ENCODE data around the gene NFRKB. TPM values are rescaled to one million over a fixed set of nuclear protein-coding genes. Genes with fewer than 3 reads are reported as not detected.
A peak's percentile ranks its signal among the peaks of the same experiment; 100 is the strongest.

NFRKB gene
- 10 to 100 TPM; 35.7 to 50.7 (median 42.0) TPM for polyA plus RNA-seq (ENCODE audit: insufficient read length in 4 of 4)

DNA sequence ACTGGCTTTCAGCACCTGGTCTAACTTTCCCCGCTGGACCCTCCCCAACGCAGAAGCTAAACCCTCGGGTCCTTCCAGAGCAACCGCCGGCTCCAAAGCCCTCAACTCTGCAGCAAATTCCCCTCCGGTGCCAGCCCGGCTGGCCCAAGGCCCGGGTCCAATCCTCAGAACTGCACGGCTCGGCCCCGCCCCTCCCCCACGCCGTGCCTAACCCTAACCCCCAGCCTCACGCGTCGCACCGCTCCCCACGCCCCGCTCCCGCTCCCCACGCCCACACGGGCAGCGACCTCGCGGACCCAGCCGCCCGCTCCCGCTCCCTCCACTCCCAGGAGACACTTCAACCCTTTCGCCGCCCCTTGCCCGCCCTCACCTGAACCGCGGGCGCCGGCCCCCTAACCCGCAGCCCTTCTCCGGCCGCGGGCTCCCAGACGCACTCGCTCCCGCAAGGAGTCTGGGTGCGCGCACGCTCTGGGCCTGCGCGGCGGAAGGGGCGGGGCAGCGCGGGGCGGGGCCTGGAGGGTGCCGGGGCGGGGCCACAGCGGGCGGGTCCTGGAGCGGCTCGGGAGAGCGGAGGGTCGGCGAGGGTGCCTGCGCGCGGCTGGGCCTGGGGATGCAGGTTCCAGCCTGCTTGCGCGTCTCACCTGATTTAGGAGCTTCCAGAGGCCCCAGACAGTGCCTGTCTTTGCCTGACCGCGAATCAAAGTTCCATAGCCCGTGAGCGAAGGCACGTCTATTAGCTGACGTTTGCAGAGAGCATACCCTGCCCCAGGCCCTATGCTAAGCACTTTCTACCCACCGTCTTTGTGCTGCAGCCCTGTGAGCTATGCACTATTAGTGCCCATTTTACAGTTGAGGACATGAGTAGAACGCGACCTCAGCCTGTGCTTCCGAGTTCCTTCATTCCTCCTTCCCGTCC, at the start of gene NFRKB:
Gene NFRKB (minus strand): TSS at position 453 of the 916 bp plus-strand sequence. CDS start 2,729 bp downstream, outside the sequence.
- DNase-seq (ENCODE audit: low read depth in 4 of 4, low spot score in 3 of 4): peak; percentile 67 to 75 (median 72)

DNA sequence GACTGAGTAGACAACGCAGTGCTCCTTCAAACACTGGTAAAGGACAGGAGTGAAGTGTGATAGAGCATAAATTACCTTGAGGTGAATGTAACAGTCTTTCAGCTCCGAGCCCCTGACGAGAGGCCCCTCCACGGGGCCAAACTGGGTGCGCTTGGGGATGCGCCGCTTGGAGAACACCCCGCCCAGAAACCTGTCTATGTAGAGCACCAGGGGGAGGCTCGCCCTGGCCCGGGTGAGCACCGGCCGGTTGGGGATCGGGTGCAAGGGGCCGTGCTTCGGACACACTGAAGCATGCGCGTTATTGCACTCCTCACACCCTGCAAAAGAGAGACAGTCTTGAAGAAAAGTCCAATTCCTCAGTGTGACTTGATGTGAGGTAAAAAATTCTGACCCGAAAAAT, 49.3 kb upstream of the NFRKB start:
- DNase-seq (ENCODE audit: low read depth in 4 of 4, low spot score in 3 of 4): no peak

DNA sequence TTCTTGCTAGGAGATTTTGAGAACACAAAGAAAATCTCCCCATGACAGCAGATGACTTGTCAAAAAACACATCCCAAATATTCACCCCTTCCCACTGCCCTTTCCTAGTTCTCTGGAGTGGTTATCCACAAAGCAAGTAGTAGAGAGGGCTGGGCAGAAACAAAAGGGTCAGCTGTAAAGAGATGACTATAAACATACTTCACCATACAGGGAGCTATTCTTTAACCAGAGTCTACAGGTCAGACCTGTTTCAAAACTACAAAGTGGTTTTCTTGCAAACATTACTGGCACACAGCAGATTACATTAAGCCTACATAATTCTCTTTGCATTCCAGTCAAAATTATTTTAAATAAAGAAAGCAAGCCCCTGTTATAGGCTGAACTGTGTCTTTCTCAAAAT, 47.7 kb upstream of the NFRKB start:
- DNase-seq (ENCODE audit: low read depth in 4 of 4, low spot score in 3 of 4): no peak

DNA sequence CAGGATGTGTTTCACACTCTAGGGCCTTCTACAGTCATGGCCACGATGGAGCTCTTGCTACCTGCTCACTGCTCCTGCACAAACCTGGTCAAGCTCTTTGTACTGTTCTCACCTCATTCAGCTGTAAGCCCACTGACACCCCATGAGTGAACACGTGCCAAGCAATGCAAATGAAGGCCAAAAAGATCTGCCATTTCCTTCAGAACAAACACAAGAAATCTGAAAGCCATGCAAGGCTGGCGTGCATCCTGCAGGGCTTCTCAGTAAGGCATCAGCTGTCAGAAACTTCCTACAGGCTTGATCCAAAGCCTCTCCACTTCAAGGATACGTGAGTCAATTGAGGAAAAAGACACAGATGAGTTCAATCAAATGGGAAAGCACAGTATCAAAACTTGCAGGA, 44.1 kb upstream of the NFRKB start:
- DNase-seq (ENCODE audit: low read depth in 4 of 4, low spot score in 3 of 4): no peak

DNA sequence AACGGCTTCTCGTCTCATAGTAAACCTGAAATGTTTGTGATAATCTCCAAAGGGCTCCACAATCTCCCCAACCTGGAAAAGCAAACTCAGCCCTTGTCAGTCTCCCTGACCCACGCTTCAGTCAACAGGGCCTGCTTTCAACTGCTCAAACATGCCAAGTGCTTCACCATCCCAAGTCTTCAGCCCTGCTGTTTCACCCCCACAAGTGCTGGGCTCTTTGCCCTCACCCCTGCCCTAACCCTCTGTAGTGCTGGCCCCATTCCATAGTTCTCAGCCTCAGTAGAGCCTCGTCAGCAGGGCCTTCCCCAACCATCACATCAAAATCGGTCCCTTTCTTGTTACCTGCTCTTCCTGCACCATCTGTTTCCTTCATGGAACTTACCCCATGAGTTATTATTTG, 43.4 kb upstream of the NFRKB start:
- no peak for DNase-seq (ENCODE audit: low read depth in 4 of 4, low spot score in 3 of 4)

DNA sequence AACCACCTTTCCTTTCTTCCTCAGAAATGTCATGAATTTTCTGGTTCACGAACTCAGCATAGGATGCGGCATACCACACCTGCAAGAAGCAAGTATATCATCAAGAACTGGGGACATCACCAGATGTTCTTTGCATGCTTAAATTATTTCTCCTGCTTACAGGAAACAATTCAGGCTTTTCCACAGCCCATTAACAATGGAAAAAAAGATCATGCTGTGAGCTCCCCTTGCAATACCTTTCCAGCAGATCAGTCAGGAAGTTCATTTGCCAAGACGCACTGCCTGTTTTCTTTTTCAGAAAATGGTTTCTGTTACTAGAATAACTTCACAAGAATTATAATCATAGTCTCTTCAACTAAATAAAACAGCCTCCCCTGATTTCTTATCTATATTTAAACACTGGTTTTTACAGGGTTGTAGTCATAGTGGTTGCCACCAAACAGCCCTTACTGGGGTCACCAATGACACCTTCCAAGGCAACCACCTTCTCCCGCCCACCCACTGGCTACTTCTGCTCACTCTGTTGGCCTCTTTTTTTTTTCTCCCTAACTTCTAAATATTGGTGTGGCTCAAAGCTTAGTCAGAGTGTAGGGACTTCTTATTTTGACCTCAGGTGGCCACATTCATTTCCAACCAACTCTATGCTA, 42.3 kb upstream of the NFRKB start:
- DNase-seq (ENCODE audit: low read depth in 4 of 4, low spot score in 3 of 4): no peak

DNA sequence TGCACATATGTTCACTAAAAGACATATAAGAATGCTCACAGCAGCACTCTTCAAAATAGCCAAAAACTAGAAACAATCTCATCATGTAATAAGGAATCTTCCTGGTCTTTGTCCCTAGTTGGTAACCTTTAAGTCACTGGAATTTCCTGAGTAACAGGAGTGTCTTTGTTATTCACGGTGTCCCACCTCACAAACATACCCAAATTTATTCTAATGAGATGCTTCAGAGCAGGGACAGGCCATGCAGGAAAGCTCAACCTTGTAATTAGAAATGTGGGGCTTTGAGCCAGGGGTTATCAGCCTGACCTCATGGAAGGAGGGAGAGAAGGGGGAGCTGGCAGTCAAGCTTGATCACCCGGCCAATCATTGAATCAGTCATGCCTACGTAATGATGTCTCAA, 40.3 kb upstream of the NFRKB start:
- DNase-seq (ENCODE audit: low read depth in 4 of 4, low spot score in 3 of 4): no peak

- no peak for DNase-seq (ENCODE audit: low read depth in 4 of 4, low spot score in 3 of 4)
These were observed 38.5 kb upstream of the NFRKB start for GRCh38 chr11:129933891-129934290.

DNA sequence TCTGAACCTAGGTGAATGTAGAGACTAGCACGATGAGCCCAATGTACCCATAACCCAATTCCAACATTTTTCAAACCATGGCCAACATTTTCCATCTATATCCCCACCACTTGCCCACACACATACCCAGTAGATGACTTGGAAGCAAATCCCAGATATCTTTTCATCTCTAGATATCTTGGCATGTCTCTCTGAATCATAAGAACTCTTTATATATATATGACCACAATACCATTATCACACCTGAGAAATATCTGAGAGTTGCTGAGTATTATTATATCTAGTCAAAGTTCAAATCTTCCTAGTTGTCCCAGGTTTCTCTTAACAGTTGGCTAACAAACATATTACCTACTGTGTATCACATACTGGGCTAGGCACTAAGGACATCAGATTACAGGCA, 37.9 kb upstream of the NFRKB start:
- no peak for DNase-seq (ENCODE audit: low read depth in 4 of 4, low spot score in 3 of 4)

- no peak for DNase-seq (ENCODE audit: low read depth in 4 of 4, low spot score in 3 of 4)
These were observed 37.1 kb upstream of the NFRKB start for GRCh38 chr11:129932381-129933067.

DNA sequence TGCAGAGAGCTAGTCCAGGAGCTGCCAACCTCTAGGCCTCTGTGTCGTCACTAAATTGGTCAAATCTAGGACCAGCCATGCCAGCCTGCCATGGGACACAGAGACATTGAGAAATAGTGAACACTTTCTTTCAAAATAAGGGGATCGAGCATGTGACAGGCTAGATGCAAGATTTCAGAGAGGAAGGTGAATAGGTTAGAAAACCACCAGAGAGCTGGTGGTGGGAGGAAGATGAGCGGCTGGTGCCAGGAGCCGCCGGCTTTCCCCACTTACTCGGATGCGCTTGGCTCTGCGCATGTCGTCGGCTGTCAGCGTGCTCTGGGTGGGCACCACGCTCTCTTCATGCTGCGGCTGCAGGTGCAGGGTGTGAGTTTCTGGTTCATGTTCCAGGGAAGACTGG, 35.4 kb upstream of the NFRKB start:
- DNase-seq (ENCODE audit: low read depth in 4 of 4, low spot score in 3 of 4): no peak

DNA sequence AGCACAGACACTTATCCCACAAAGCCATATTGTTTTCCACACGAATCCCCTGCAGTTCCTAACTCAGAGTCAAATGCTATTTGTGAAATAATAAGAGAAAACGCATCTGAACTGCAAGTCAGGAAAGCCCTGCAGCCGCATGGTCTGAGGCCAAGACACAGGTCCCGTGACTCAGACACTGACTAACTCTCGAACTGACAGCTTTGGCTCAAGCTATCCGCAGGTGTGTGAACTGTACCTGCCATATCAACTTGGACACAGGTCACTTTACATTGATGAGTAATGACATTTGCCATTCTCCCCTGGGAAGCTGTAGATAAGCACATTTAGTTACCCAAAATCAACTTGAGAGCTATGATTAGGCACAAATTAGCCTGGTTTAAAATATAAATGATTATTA, 34.9 kb upstream of the NFRKB start:
- DNase-seq (ENCODE audit: low read depth in 4 of 4, low spot score in 3 of 4): no peak

DNA sequence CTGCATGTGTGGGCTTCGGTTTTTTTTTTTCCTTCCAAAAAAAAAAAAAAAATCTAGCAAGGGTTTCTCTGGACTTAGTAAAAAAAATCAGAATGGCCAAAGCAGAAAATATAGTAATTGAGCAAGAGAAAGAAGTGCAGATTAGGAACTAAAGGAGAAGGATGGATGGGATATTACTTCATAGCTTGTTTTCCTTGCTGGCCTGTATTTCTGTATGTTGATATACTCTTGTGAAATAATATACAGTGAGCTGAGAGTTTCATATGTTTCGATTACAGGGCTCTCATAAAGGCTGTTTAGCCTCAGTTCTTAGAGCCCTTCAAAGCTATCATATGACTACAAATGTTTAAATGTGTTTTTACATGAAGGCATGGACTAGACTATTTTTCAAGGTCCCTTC, 34.3 kb upstream of the NFRKB start:
- DNase-seq (ENCODE audit: low read depth in 4 of 4, low spot score in 3 of 4): no peak

DNA sequence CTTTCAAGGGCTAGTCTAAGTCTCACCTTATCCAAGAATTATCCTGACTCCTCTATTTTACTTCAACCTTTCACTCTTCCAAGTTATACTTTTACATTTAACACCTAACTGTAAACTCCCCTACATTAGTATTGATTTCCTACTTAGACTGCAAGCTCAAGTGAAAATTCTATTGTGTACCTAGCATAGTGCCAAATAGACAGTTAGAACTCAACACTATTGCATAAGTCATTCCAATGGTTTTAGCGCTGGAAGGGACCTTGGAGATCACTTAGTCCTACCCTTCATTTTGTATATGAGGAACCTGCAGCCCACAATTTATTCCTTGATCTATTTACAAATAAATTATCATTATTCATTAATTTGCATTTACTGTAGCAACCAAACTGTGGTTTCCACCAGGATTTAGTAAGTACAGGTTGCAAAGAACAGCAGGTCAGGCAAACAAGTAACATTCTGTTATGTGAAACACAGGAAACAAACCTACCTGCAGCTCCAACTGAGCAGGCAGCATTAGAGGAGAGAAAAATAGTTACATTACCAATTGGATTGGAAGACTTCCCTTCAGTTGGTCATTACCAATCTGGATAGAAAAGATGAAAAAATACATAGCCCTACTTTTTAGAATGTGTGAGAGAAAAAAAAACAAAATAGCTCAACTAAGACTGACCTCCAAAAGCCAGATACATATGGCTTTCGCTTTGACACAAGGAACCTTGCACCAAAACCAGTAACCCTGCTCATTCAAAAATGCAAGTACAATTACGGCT, 33.7 kb upstream of the NFRKB start:
- no peak for DNase-seq (ENCODE audit: low read depth in 4 of 4, low spot score in 3 of 4)

- no peak for DNase-seq (ENCODE audit: low read depth in 4 of 4, low spot score in 3 of 4)
These were observed 27.3 kb upstream of the NFRKB start for GRCh38 chr11:129922674-129923073.

DNA sequence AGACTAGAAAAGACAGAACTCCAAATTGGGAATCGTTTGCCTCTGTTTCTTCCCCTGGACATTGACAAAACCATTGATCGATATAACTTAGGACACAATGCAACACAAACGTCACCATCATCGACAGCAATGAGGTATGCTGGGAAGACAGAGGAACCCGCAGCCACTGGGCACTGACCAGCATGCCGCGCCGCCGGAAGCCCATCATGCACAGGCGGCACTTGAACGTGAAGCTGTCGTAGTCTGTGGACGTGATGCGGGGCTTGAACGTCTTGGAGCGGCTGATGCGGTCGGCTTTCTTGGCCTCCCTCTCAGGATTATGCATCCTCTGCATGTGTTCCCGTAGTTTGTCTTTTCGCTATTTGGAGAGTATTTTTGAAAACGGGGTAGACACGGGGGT, 23.0 kb upstream of the NFRKB start:
- DNase-seq (ENCODE audit: low read depth in 4 of 4, low spot score in 3 of 4): no peak

DNA sequence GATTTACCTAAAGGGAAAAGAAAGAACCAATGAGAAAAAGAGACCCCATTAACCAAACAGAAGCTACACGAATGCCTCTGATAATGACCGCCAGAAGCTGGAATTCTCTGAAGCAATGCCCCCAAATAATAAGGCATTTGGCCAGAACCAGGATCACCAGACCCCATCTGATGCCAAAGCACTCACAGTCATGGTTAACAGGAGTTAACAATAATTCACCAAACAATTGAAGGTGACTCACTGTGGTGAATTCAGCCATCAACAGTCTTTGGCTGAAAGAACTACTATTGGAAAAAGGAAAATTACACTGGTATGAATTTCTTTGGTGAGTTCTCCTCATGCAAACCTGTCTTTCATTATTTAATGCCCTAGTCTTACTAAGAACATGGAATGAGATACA, 21.9 kb upstream of the NFRKB start:
- no peak for DNase-seq (ENCODE audit: low read depth in 4 of 4, low spot score in 3 of 4)

GRCh38 chr11:129911298-129911697, 15.9 kb upstream of the NFRKB start:
- no peak for DNase-seq (ENCODE audit: low read depth in 4 of 4, low spot score in 3 of 4)

DNA sequence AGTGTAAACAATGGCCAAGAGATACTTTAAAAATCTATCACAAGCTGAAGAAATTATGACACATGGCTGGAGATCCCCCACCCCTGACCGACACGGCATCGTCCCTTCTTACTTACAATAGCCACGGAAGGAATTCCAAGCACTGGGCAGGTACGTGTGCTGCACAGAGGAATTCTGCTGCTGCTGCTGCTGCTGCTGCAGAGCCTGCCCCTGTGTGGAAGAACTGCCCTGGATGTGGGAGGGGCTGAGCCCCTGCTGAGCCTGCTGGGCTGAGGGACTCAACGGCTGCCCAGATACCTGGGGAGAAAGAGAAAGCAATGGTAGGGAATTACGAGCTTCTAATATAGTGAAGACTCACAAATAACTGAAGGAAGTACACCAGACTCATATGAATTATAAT, 15.0 kb upstream of the NFRKB start:
- DNase-seq (ENCODE audit: low read depth in 4 of 4, low spot score in 3 of 4): no peak

DNA sequence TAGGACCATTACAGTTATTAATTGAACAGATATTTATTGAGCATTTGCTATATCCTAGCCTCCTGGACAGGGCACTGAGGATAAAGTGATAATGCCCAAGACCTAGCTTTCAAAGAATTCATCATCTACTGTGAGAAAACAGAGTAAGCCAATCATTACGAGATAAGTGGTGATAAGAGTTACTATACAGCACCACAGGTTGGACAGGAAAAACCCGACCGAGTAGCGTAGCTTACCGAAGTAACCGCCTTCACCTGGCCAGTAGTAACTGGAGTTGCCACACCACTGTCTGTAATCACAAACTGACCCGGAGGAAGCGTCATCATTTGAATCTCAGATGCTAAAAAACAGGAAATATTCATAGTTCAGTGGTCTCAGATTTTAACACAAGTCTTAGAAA, 10.0 kb upstream of the NFRKB start:
- DNase-seq (ENCODE audit: low read depth in 4 of 4, low spot score in 3 of 4): no peak

GRCh38 chr11:129896062-129896461, 684 bp upstream of the NFRKB start:
- no peak for DNase-seq (ENCODE audit: low read depth in 4 of 4, low spot score in 3 of 4)
